H1 (cell line): ENCODE measurements around the gene ZSCAN30. TPM values are rescaled to one million over a fixed set of nuclear protein-coding genes. Genes with fewer than 3 reads are reported as not detected.

Experiments
- CTCF ChIA-PET: fragments of 300-600 bp; sonication (Branson Sonifier 250); formaldehyde crosslinking; loops from one replicate; lab custom pipeline; 2021; ENCODE audit not compliant: partially characterized antibody; lab: Charles Lee
- POLR2A ChIA-PET: fragments of 300-600 bp; sonication (Branson Sonifier 250); formaldehyde crosslinking; loops from one replicate; lab custom pipeline; 2021; ENCODE audit warnings: inconsistent platforms; ENCODE audit not compliant: partially characterized antibody; lab: Charles Lee
- DNase-seq, 2 experiments: peaks; one replicate each; pipeline versions ENCODE4 v3.0.0 to v3.0.0-alpha.2; 2010 to 2022; ENCODE audit warnings: low spot score in 2 of 2, low read depth in 1 of 2, mixed read lengths in 1 of 2
- FAIRE-seq: peaks from 2 replicates; lab custom pipeline; 2011; peaks lifted over from hg19 to GRCh38; lab: Jason Lieb, UNC
- H2AFZ ChIP-seq: 2 replicates; pipeline ENCODE4 v1.8.1; 2012; ENCODE audit warnings: low read length, inconsistent platforms
- H2AK5ac ChIP-seq: 2 replicates; pipeline ENCODE4 v1.6.1; 2013; ENCODE audit warnings: low read depth, low read length
- H2BK120ac ChIP-seq: replicated peaks from 2 replicates; pipeline ENCODE3; 2013; ENCODE audit warnings: low read depth, low read length, inconsistent platforms
- H2BK12ac ChIP-seq: 2 replicates; pipeline ENCODE4 v1.6.1; 2013; ENCODE audit warnings: low read depth, low read length
- H2BK15ac ChIP-seq: 2 replicates; pipeline ENCODE4 v1.6.1; 2013; ENCODE audit warnings: low read length
- H2BK20ac ChIP-seq: 2 replicates; pipeline ENCODE4 v1.6.1; 2013; ENCODE audit warnings: low read length
- H2BK5ac ChIP-seq: 2 replicates; pipeline ENCODE4 v1.6.1; 2013; ENCODE audit warnings: low read depth, low read length
- H3K14ac ChIP-seq: 2 replicates; pipeline ENCODE4 v1.6.1; 2013; ENCODE audit warnings: inconsistent platforms; ENCODE audit not compliant: insufficient read length
- H3K18ac ChIP-seq: 2 replicates; pipeline ENCODE4 v1.6.1; 2013; ENCODE audit warnings: low read length; ENCODE audit errors: extremely low read depth
- H3K23ac ChIP-seq: 2 replicates; pipeline ENCODE4 v1.6.1; 2013; ENCODE audit warnings: inconsistent platforms; ENCODE audit not compliant: insufficient read length
- H3K23me2 ChIP-seq: 2 replicates; pipeline ENCODE4 v1.6.1; 2013; ENCODE audit warnings: low read depth, low read length
- H3K27ac ChIP-seq: 2 replicates; pipeline ENCODE4 v1.6.1; 2011; ENCODE audit warnings: low read depth, low read length, inconsistent platforms
- H3K27me3 ChIP-seq, 4 experiments: replicated peaks in 1 of 4; 1 replicate in 1 of 4; 2 replicates in 3 of 4; pipeline versions ENCODE4 v1.6.1 to v1.8.1; 2011 to 2013; ENCODE audit warnings: low read length in 3 of 4, mild to moderate bottlenecking in 3 of 4, inconsistent platforms in 2 of 4, mixed read lengths in 2 of 4, moderate library complexity in 1 of 4; ENCODE audit not compliant: control insufficient read depth in 3 of 4, insufficient read depth in 3 of 4; ENCODE audit errors: extremely low read depth in 1 of 4
- H3K36me3 ChIP-seq, 4 experiments: 2 replicates each; pipeline versions ENCODE4 v1.6.1 to v1.8.1; 2011 to 2013; ENCODE audit warnings: mild to moderate bottlenecking in 4 of 4, low read length in 3 of 4, moderate library complexity in 2 of 4, control low read depth in 1 of 4, inconsistent platforms in 1 of 4; ENCODE audit not compliant: insufficient read depth in 4 of 4, control insufficient read depth in 2 of 4
- H3K4ac ChIP-seq: replicated peaks from 2 replicates; pipeline ENCODE3; 2013; ENCODE audit warnings: low read length, low read depth, mixed read lengths, inconsistent platforms; ENCODE audit not compliant: insufficient read length
- H3K4me1 ChIP-seq, 4 experiments: replicated peaks in 1 of 4; 1 replicate in 1 of 4; 2 replicates in 3 of 4; pipeline versions ENCODE4 v1.6.1 to v1.8.1; 2011 to 2013; ENCODE audit warnings: low read length in 3 of 4, inconsistent platforms in 2 of 4, mixed read lengths in 1 of 4; ENCODE audit not compliant: insufficient read depth in 4 of 4, control insufficient read depth in 3 of 4
- H3K4me2 ChIP-seq, 2 experiments: 2 replicates each; pipeline versions ENCODE4 v1.6.1 to v1.8.1; 2011 to 2013; ENCODE audit warnings: low read depth in 2 of 2, low read length in 2 of 2, control low read depth in 1 of 2, inconsistent platforms in 1 of 2, mild to moderate bottlenecking in 1 of 2; ENCODE audit not compliant: insufficient read depth in 1 of 2
- H3K4me3 ChIP-seq, 4 experiments: fragments of 200-600, 300-600 bp in 1 of 4; sonication (generic), shearing (Covaris generic), sonication (Bioruptor Twin) in 1 of 4; 2 replicates each; pipeline versions ENCODE4 v1.5.1 to v1.8.1; 2011 to 2016; ENCODE audit warnings: low read length in 4 of 4, low read depth in 3 of 4, control low read depth in 2 of 4, inconsistent platforms in 2 of 4, mild to moderate bottlenecking in 2 of 4, mixed read lengths in 1 of 4, moderate library complexity in 1 of 4; ENCODE audit not compliant: insufficient read depth in 2 of 4; ENCODE audit errors: extremely low read depth in 1 of 4
- H3K56ac ChIP-seq: replicated peaks from 2 replicates; pipeline ENCODE3; 2013; ENCODE audit warnings: low read depth, mild to moderate bottlenecking, mixed read lengths, low read length, inconsistent platforms; ENCODE audit not compliant: insufficient read length
- H3K79me1 ChIP-seq: 2 replicates; pipeline ENCODE4 v1.6.1; 2013; ENCODE audit warnings: low read depth, low read length, control low read depth
- H3K79me2 ChIP-seq, 2 experiments: 2 replicates each; pipeline versions ENCODE4 v1.6.1 to v1.8.1; 2012 to 2013; ENCODE audit warnings: low read length in 2 of 2, mild to moderate bottlenecking in 2 of 2, inconsistent platforms in 1 of 2; ENCODE audit not compliant: insufficient read depth in 2 of 2, control insufficient read depth in 1 of 2
- H3K9ac ChIP-seq, 4 experiments: replicated peaks in 1 of 4; 1 replicate in 1 of 4; 2 replicates in 3 of 4; pipeline versions ENCODE4 v1.6.1 to v1.8.1; 2011 to 2013; ENCODE audit warnings: low read depth in 3 of 4, low read length in 3 of 4, control low read depth in 2 of 4, mild to moderate bottlenecking in 2 of 4, moderate library complexity in 2 of 4, inconsistent platforms in 1 of 4; ENCODE audit errors: extremely low read depth in 1 of 4
- H3K9me3 ChIP-seq, 2 experiments: 2 replicates each; pipeline versions ENCODE4 v1.6.1 to v1.8.1; 2012 to 2013; ENCODE audit warnings: mild to moderate bottlenecking in 2 of 2, moderate library complexity in 2 of 2, control low read depth in 1 of 2, inconsistent platforms in 1 of 2, low read depth in 1 of 2, low read length in 1 of 2, mixed read lengths in 1 of 2; ENCODE audit not compliant: insufficient read depth in 2 of 2
- H4K20me1 ChIP-seq, 2 experiments: replicated peaks in 1 of 2; 2 replicates each; pipeline versions ENCODE3 to v1.8.1; 2011 to 2013; ENCODE audit warnings: inconsistent platforms in 2 of 2, low read length in 2 of 2, mild to moderate bottlenecking in 1 of 2; ENCODE audit not compliant: insufficient read depth in 2 of 2, control insufficient read depth in 1 of 2
- H4K5ac ChIP-seq: 2 replicates; pipeline ENCODE4 v1.6.1; 2013; ENCODE audit warnings: low read length, low read depth, mixed read lengths, inconsistent platforms; ENCODE audit not compliant: insufficient read length
- H4K8ac ChIP-seq: 2 replicates; pipeline ENCODE4 v1.8.0; 2013; ENCODE audit warnings: mild to moderate bottlenecking, moderate library complexity, low read length, inconsistent platforms; ENCODE audit not compliant: insufficient read depth; ENCODE audit errors: extremely low read depth
- H4K91ac ChIP-seq: replicated peaks from 2 replicates; pipeline ENCODE3; 2013; ENCODE audit warnings: low read length, mixed read lengths, inconsistent platforms; ENCODE audit not compliant: insufficient read length
- CEBPB ChIP-seq: IDR thresholded peaks from 2 replicates; pipeline ENCODE4 v1.6.1; 2012; ENCODE audit warnings: low read depth, low read length
- EGR1 ChIP-seq: IDR thresholded peaks from 2 replicates; pipeline ENCODE4 v1.6.1; 2011; ENCODE audit warnings: low read depth, low read length, borderline replicate concordance
- KDM4A ChIP-seq: IDR thresholded peaks from one replicate; pipeline ENCODE4 v1.7.1; 2012; ENCODE audit warnings: low read depth, mild to moderate bottlenecking, moderate library complexity, low read length, inconsistent platforms; ENCODE audit not compliant: severe bottlenecking
- RNF2 ChIP-seq: fragments of 200-900, 300-1000 bp; sonication (generic); IDR thresholded peaks from 2 replicates; pipeline ENCODE4 v1.7.1; 2016; ENCODE audit warnings: borderline replicate concordance, low read depth, mild to moderate bottlenecking, antibody characterized with exemption, low read length; ENCODE audit not compliant: poor library complexity, severe bottlenecking; ENCODE audit errors: missing control alignments
- YY1 ChIP-seq: IDR thresholded peaks from 2 replicates; pipeline ENCODE4 v1.6.1; 2011; ENCODE audit warnings: low read depth, mild to moderate bottlenecking, low read length
- WGBS, 2 experiments: shearing (Covaris generic) in 1 of 2; methylation state at CpG; one replicate each; pipeline versions ENCODE4 v1.1.6 to v1.1.7; 2013 to 2015; ENCODE audit warnings: low lambda C conversion rate in 2 of 2, mixed read lengths in 2 of 2, inconsistent platforms in 1 of 2, low coverage in 1 of 2, missing lambda C conversion rate in 1 of 2; ENCODE audit not compliant: insufficient replicate concordance in 2 of 2, insufficient coverage in 1 of 2, insufficient read length in 1 of 2; ENCODE audit errors: extremely low coverage in 1 of 2, missing lambda C conversion rate in 1 of 2; 5-methylcytosine and 5-hydroxymethylcytosine counted together
- polyA plus RNA-seq, 7 experiments: library from polyadenylated mRNA; depleted of rRNA in 3 of 7; stranded (reverse) in 5 of 7; unstranded in 2 of 7; fragments of >200 nt in 5 of 7; fragments of 200-250 nt in 2 of 7; gene quantifications; 1 replicate in 5 of 7; 2 replicates in 1 of 7; 4 replicates in 1 of 7; pipeline versions ENCODE4 v1.2.1 to v1.2.3, GENCODE V29; 2011 to 2013; ENCODE audit warnings: missing spikeins in 2 of 7, mixed read lengths in 2 of 7
- total RNA-seq: library from RNA; stranded (reverse); fragmentation: NEBNext Ultra II Directional; extraction: Animal tissue kit (Norgen Biotek cat#: 25700); gene quantifications from 2 replicates; pipeline ENCODE4 v1.2.1, GENCODE V29; 2021

ZSCAN30 gene
- total and polyA plus RNA-seq, 2 of the 8 experiments (the other 6 are each of a cell fraction or from before 2014, with no cell fraction given): 4.4 to 10.3 TPM

GRCh38 chr18:35268821-35269220, 21.2 kb downstream of the ZSCAN30 start:
- Histone ChIP-seq H2BK5ac (no peak overlapping the region), H3K27ac (no peak overlapping the region), H3K79me2 (no peaks in the 10 kb centered on the region), H4K8ac (no peak overlapping the region), H3K9ac (no peak overlapping the region), H3K23me2 (no peaks in the 10 kb centered on the region), H3K79me1 (no peaks in the 10 kb centered on the region), H4K91ac (no peak overlapping the region), H3K18ac (no peak overlapping the region), H2BK120ac (no peak overlapping the region), H3K9me3 (peaks cover 0 to 17% of the 10 kb centered on the region in 2 experiments; a peak in 2 of 4 replicates), H4K20me1 (no peaks in the 10 kb centered on the region), H3K4ac (no peak overlapping the region), H3K27me3 (no peaks in the 10 kb centered on the region), H2BK12ac (no peak overlapping the region), H2AK5ac (no peak overlapping the region), H3K56ac (no peak overlapping the region), H2BK15ac (no peak overlapping the region), H3K36me3 (peaks cover 0 to 14% (median 0%) of the 10 kb centered on the region in 4 experiments; a peak in 1 of 8 replicates), H3K4me2 (no peak overlapping the region), H4K5ac (no peak overlapping the region), H3K23ac (no peak overlapping the region), H3K14ac (no peak overlapping the region), H2AFZ (no peak overlapping the region), H3K4me3 (no peak overlapping the region), H3K4me1 (no peaks in the 10 kb centered on the region; a peak in 1 of 7 replicates), H2BK20ac (no peak overlapping the region)
- DNase-seq: no peak
- ChIA-PET POLR2A (interaction anchor here (1.1 to 3.9 kb wide), 4 partner anchors 13 to 62 kb away, joined by 3 to 53 read pairs (median 10); partner anchors contain the start of genes ZNF397 and ZSCAN30), CTCF (interaction anchor here (1.6 to 2.5 kb wide), 3 partner anchors 15 to 55 kb away, joined by 4 to 11 read pairs (median 6); partner anchors contain the start of gene ZSCAN30)
- no peak for FAIRE-seq
- WGBS, 2 experiments: 84% methylated on average over 2 of the region's 2 CpGs; no CpG with 5 or more reads in 1 of the 2 experiments
- TF ChIP-seq EGR1 (no peak), YY1 (no peak), RNF2 (no peak), CEBPB (no peak), KDM4A (no peak)
